CD14-positive monocyte (primary cell): ENCODE measurements around the gene COL27A1. TPM values are rescaled to one million over a fixed set of nuclear protein-coding genes. Genes with fewer than 3 reads are reported as not detected.

Experiments used
- DNase-seq, 3 donors: peaks; one replicate each; pipeline ENCODE4 v3.0.0-alpha.2; 2011 to 2022
- H2AFZ ChIP-seq: 2 replicates; pipeline ENCODE4 v1.6.0; 2012; ENCODE audit warnings: mild to moderate bottlenecking, low read depth, low read length, inconsistent platforms; ENCODE audit not compliant: insufficient read depth, poor library complexity, severe bottlenecking
- H3K27ac ChIP-seq, 2 donors: 1 replicate in 1 of 2; 2 replicates in 1 of 2; pipeline ENCODE4 v1.5.1; 2012 to 2013; ENCODE audit warnings: low read length in 2 of 2, control low read depth in 1 of 2, inconsistent platforms in 1 of 2, low read depth in 1 of 2, mild to moderate bottlenecking in 1 of 2
- H3K27me3 ChIP-seq, 2 donors: one replicate each; pipeline versions ENCODE4 v1.6.0 to v1.6.1; 2011 to 2013; ENCODE audit warnings: low read length in 2 of 2; ENCODE audit not compliant: control insufficient read depth in 2 of 2, insufficient read depth in 2 of 2
- H3K36me3 ChIP-seq, 2 donors: replicated peaks in 1 of 2; 1 replicate in 1 of 2; 2 replicates in 1 of 2; pipeline versions ENCODE4 v1.5.1 to v1.6.1; 2012 to 2013; ENCODE audit warnings: low read length in 2 of 2, control low read depth in 1 of 2, inconsistent platforms in 1 of 2, mild to moderate bottlenecking in 1 of 2; ENCODE audit not compliant: insufficient read depth in 2 of 2, control insufficient read depth in 1 of 2
- H3K4me1 ChIP-seq, 2 donors: 1 replicate in 1 of 2; 2 replicates in 1 of 2; pipeline versions ENCODE4 v1.5.1 to v1.6.1; 2012 to 2013; ENCODE audit warnings: low read length in 2 of 2, control low read depth in 1 of 2, inconsistent platforms in 1 of 2, mild to moderate bottlenecking in 1 of 2, moderate library complexity in 1 of 2; ENCODE audit not compliant: insufficient read depth in 2 of 2, control insufficient read depth in 1 of 2
- H3K4me2 ChIP-seq: replicated peaks from 2 replicates; pipeline ENCODE3; 2012; ENCODE audit warnings: low read length, moderate library complexity, mild to moderate bottlenecking; ENCODE audit not compliant: poor library complexity, severe bottlenecking; ENCODE audit errors: extremely low read depth
- H3K4me3 ChIP-seq, 3 experiments: fragments of 200-600 bp in 1 of 3; sonication (generic) in 1 of 3; replicated peaks in 1 of 3; 1 replicate in 2 of 3; 2 replicates in 1 of 3; pipeline ENCODE4 v1.5.1; 2011 to 2013; ENCODE audit warnings: low read length in 3 of 3, mild to moderate bottlenecking in 3 of 3, control low read depth in 2 of 3, low read depth in 2 of 3, inconsistent platforms in 1 of 3, moderate library complexity in 1 of 3
- H3K79me2 ChIP-seq: 2 replicates; pipeline ENCODE4 v1.6.0; 2012; ENCODE audit warnings: mild to moderate bottlenecking, control low read depth, inconsistent platforms, low read length, moderate library complexity; ENCODE audit not compliant: insufficient read depth
- H3K9ac ChIP-seq: 2 replicates; pipeline ENCODE4 v1.6.0; 2017; ENCODE audit warnings: low read length, mild to moderate bottlenecking; ENCODE audit not compliant: insufficient read depth, poor library complexity, severe bottlenecking
- H3K9me3 ChIP-seq, 2 donors: replicated peaks in 1 of 2; 1 replicate in 1 of 2; 2 replicates in 1 of 2; pipeline versions ENCODE4 v1.5.1 to v1.6.1; 2012 to 2013; ENCODE audit warnings: low read length in 2 of 2, control low read depth in 1 of 2; ENCODE audit not compliant: control insufficient read depth in 1 of 2, insufficient read depth in 1 of 2
- H4K20me1 ChIP-seq: 2 replicates; pipeline ENCODE4 v1.6.0; 2012; ENCODE audit warnings: mild to moderate bottlenecking, low read length, control low read depth, moderate library complexity; ENCODE audit not compliant: insufficient read depth
- H3K27ac Mint-ChIP-seq, 7 donors: one replicate each; pipeline ENCODE4 v1.8.0; 2020; ENCODE audit warnings: mild to moderate bottlenecking in 7 of 7, mixed read lengths in 7 of 7, moderate library complexity in 6 of 7, inconsistent platforms in 2 of 7
- H3K27me3 Mint-ChIP-seq, 3 donors: one replicate each; pipeline ENCODE4 v1.8.0; 2021 to 2022; ENCODE audit warnings: low read depth in 3 of 3, mild to moderate bottlenecking in 3 of 3, mixed read lengths in 3 of 3, moderate library complexity in 3 of 3, inconsistent platforms in 1 of 3
- H3K36me3 Mint-ChIP-seq, 2 donors: one replicate each; pipeline ENCODE4 v1.8.0; 2020; ENCODE audit warnings: mixed read lengths in 2 of 2, inconsistent platforms in 1 of 2, mild to moderate bottlenecking in 1 of 2
- H3K4me1 Mint-ChIP-seq: one replicate; pipeline ENCODE4 v1.8.0; 2020; ENCODE audit warnings: mild to moderate bottlenecking, mixed read lengths
- H3K4me3 Mint-ChIP-seq, 2 donors: one replicate each; pipeline ENCODE4 v1.8.0; 2020; ENCODE audit warnings: mild to moderate bottlenecking in 2 of 2, mixed read lengths in 2 of 2, moderate library complexity in 1 of 2
- H3K9me3 Mint-ChIP-seq, 7 donors: one replicate each; pipeline ENCODE4 v1.8.0; 2020 to 2022; ENCODE audit warnings: mixed read lengths in 7 of 7, mild to moderate bottlenecking in 6 of 7, moderate library complexity in 6 of 7, inconsistent platforms in 2 of 7
- WGBS: methylation state at CpG from one replicate; pipeline ENCODE4 v1.1.5; 2013; ENCODE audit warnings: missing lambda C conversion rate; ENCODE audit not compliant: insufficient coverage; 5-methylcytosine and 5-hydroxymethylcytosine counted together
- intact Hi-C, 2 donors: fragments of 100-400 bp; cut with micrococcal nuclease; formaldehyde crosslinking; loops; one replicate each; pipeline versions ENCODE4 v1.15.0 to v1.15.1; 2023
- polyA plus RNA-seq, 3 donors: library from polyadenylated mRNA; depleted of rRNA in 1 of 3; unstranded in 2 of 3; stranded (reverse) in 1 of 3; fragments of 300-500 nt in 2 of 3; fragments of >200 nt in 1 of 3; fragmentation: Illumina TruSeq in 2 of 3; gene quantifications; 1 replicate in 2 of 3; 2 replicates in 1 of 3; pipeline ENCODE4 v1.2.3, GENCODE V29; 2012 to 2021
- TF ChIP-seq, protein P1 (sequence below): fragments of 200-600 bp; IDR thresholded peaks from one replicate; pipeline ENCODE4 v1.8.0; 2022; ENCODE audit warnings: antibody characterized with exemption, mild to moderate bottlenecking

The COL27A1 gene
- polyA plus RNA-seq, 3 donors: 0.03 TPM; not detected in 2

DNA sequence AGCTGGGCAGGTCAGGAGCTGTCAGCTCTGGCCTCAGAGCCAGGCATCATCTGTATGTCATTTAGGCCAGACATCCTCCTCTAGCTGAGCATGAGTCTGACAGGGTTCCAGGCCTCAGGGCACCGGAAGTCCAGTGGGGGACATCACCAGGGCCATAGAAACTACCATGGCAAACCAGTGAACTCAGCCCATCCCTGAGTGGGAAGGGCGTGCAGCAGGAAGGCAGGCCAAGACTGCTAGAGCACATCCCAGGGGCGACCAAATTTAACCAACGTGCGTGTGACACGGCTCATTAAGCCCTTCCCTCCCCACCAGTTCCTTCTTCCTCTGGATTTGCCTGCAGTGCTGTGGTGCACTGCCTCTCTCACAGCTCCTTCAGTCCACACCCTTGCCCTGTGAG is 75.9 kb downstream of the COL27A1 start:
- 82% methylated on average over 6 of the region's 6 CpGs for WGBS
- H2AFZ ChIP-seq: no peak overlapping the region
- Mint-ChIP-seq H3K27ac (no peak overlapping the region), H3K9me3 (no peaks in the 10 kb centered on the region), H3K36me3 (no peaks in the 10 kb centered on the region), H3K4me3 (no peak overlapping the region), H3K4me1 (peaks cover 2% of the 10 kb centered on the region), H3K27me3 (peaks cover 3 to 16% (median 3%) of the 10 kb centered on the region in 3 donors)
- no peak overlapping the region for H3K4me2 ChIP-seq
- DNase-seq: no peak
- TF ChIP-seq, protein P1, sequence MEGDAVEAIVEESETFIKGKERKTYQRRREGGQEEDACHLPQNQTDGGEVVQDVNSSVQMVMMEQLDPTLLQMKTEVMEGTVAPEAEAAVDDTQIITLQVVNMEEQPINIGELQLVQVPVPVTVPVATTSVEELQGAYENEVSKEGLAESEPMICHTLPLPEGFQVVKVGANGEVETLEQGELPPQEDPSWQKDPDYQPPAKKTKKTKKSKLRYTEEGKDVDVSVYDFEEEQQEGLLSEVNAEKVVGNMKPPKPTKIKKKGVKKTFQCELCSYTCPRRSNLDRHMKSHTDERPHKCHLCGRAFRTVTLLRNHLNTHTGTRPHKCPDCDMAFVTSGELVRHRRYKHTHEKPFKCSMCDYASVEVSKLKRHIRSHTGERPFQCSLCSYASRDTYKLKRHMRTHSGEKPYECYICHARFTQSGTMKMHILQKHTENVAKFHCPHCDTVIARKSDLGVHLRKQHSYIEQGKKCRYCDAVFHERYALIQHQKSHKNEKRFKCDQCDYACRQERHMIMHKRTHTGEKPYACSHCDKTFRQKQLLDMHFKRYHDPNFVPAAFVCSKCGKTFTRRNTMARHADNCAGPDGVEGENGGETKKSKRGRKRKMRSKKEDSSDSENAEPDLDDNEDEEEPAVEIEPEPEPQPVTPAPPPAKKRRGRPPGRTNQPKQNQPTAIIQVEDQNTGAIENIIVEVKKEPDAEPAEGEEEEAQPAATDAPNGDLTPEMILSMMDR: no peak
- no peaks in the 10 kb centered on the region for H3K36me3 ChIP-seq
- H3K9ac ChIP-seq: no peak overlapping the region
- H3K79me2 ChIP-seq: no peaks in the 10 kb centered on the region
- intact Hi-C loops: no loop called here
- no peaks in the 10 kb centered on the region for H3K9me3 ChIP-seq
- H3K4me3 ChIP-seq: no peak overlapping the region
- no peak overlapping the region for H3K27ac ChIP-seq
- no peaks in the 10 kb centered on the region for H3K27me3 ChIP-seq
- H4K20me1 ChIP-seq: no peaks in the 10 kb centered on the region
- H3K4me1 ChIP-seq: no peaks in the 10 kb centered on the region

DNA sequence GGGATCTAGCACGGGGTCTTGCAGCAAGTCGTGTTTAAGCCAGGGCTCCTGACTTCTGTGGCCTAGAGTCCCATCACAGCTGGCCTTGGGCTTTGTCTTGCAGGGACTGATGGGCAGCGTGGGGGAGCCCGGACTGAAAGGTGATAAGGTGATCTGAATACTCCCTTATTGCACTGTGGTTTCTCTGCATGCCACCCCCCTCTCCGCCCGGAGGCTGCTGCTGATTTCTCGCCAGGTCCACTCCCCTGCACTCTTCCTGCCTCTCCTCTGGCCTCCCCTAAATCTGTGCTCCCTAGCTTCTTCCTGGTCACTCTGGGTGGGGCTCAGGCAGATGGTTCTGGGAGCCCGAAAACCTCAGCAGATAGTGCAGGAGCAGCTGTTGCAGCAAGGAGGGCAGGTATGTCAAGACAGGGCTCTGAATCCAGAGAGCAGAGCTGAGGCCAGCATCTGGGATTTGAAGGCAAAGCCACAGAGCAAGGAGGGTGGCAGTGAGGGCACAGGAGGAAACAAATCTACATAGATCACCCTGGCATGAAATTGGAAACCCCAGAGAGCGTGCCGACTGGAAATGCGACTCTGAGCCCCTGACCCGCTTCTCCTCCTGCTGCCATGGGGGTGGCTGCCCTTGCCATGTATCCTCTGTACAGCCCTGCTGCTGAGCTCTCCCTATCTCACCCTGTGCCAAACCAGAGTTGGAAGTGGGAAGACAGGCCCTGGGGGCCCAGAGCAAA is 76.5 kb downstream of the COL27A1 start:
- intact Hi-C loops: no loop called here
- Histone ChIP-seq H3K9me3 (no peaks in the 10 kb centered on the region), H3K27ac (no peak overlapping the region), H3K36me3 (no peaks in the 10 kb centered on the region), H3K27me3 (no peaks in the 10 kb centered on the region), H3K4me1 (no peaks in the 10 kb centered on the region), H3K79me2 (no peaks in the 10 kb centered on the region), H3K4me3 (no peak overlapping the region), H3K4me2 (no peak overlapping the region), H4K20me1 (no peaks in the 10 kb centered on the region), H3K9ac (no peak overlapping the region), H2AFZ (no peak overlapping the region)
- Mint-ChIP-seq H3K27ac (peak overlapping the region in 2 of 7 donors; percentile 19 to 82), H3K4me1 (peaks cover 2% of the 10 kb centered on the region), H3K27me3 (peaks cover 3 to 14% (median 3%) of the 10 kb centered on the region in 3 donors), H3K9me3 (no peaks in the 10 kb centered on the region), H3K36me3 (no peaks in the 10 kb centered on the region), H3K4me3 (no peak overlapping the region)
- DNase-seq: no peak
- WGBS: 76% methylated on average over 5 of the region's 12 CpGs
- TF ChIP-seq, protein P1: no peak
